ENCODE data around the gene GNAQ.
"Not testable (repeated sequence)": the region's sequence is repeated elsewhere in the genome, so short reads cannot be mapped to it uniquely, and the experiment has no call there.

Gene GNAQ

DNA sequence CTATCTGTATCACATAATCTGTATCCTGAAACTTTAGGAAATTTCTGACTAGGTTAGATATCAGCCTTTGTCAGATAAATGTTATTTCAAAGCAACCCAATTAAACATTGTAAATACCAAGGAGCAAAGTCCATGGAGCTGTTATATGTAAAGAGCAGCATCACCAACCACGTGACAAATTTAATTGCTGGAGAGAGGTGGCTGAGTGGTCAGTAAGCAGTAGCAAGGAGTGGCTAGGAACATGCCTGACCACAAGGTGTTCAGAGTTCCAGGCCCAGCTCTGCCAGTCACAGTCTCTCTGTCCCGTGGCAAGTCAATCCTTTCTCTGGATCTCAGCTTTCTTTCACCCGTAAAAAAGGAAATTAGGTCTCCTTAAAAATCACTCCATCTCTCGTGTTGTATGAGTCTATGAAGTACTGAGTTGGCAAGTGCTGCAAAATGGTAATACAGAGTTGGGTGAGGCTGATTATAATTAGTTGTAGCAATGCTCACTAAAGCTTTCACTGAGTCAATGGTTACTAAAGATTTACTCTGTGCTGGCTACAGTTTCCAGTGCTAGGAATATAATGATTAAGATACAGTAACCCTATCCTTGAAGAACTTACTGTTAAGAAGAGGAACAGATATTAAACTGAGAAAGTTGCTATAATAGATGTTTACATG lies 166.1 kb downstream of the GNAQ start:
- no peaks in the 10 kb centered on the region for H3K79me2 ChIP-seq (ENCODE audit: control insufficient read depth, low read length)
- no peak overlapping the region for H3K4me2 ChIP-seq (ENCODE audit: low read length)

DNA sequence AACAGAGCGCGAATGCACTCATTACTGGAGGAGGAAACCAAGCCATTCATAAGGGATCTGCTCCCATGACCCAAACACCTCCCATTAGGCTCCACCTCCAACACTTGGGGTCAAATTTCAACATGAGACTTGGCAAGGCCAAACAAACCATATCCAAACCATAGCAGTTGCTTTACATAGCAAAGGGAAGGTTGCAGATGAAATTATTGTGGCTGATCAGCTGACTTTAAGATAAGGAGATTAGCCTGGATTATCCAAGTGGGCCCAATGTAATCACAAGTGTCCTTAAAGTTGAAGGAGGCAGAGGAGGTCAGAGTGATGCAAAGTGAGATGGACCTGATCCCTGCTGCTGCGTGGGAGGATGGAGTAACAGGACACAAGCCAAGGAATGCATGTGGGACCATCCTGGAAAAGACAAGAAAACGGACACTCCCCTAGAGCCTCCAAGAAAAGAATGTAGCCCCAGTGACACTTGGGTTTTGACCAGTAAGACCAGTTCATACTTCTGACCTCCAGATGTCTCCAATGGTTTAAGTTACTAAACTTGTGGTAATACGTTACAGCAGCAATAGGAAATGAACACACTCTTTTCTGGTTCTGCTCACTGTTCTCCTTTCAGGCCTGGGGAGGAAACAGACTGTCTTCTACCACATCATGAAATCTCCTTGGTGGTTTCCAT lies 167.3 kb downstream of the GNAQ start:
- no peak overlapping the region for H3K27ac ChIP-seq (ENCODE audit: low read depth, low read length)
- H3F3A ChIP-seq (ENCODE audit: control insufficient read depth, insufficient read depth) = no peaks in the 10 kb centered on the region
- H3K4me1 ChIP-seq (ENCODE audit: control insufficient read depth, low read length) = no peaks in the 10 kb centered on the region
- no peak overlapping the region for H3K4me2 ChIP-seq (ENCODE audit: low read length)
- H3K9me3 ChIP-seq (ENCODE audit: control insufficient read depth, insufficient read depth, low read length) = no peaks in the 10 kb centered on the region
- H3K36me3 ChIP-seq (ENCODE audit: control insufficient read depth, low read length) = no peaks in the 10 kb centered on the region
- no peak overlapping the region for H3K4me3 ChIP-seq (ENCODE audit: low read length)
- no peaks in the 10 kb centered on the region for H4K20me1 ChIP-seq (ENCODE audit: control insufficient read depth, insufficient read depth, low read depth, low read length)
- no peaks in the 10 kb centered on the region for H3K79me2 ChIP-seq (ENCODE audit: control insufficient read depth, low read length)
- H3K9me2 ChIP-seq (replicated peaks; ENCODE audit: control insufficient read depth, low read length) = no peaks in the 10 kb centered on the region
- TF ChIP-seq EZH2phosphoT487 (IDR thresholded peaks at IDR 0.05; ENCODE audit: borderline replicate concordance, low read length) = no peak
- TF ChIP-seq, protein P1, sequence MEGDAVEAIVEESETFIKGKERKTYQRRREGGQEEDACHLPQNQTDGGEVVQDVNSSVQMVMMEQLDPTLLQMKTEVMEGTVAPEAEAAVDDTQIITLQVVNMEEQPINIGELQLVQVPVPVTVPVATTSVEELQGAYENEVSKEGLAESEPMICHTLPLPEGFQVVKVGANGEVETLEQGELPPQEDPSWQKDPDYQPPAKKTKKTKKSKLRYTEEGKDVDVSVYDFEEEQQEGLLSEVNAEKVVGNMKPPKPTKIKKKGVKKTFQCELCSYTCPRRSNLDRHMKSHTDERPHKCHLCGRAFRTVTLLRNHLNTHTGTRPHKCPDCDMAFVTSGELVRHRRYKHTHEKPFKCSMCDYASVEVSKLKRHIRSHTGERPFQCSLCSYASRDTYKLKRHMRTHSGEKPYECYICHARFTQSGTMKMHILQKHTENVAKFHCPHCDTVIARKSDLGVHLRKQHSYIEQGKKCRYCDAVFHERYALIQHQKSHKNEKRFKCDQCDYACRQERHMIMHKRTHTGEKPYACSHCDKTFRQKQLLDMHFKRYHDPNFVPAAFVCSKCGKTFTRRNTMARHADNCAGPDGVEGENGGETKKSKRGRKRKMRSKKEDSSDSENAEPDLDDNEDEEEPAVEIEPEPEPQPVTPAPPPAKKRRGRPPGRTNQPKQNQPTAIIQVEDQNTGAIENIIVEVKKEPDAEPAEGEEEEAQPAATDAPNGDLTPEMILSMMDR (IDR thresholded peaks at IDR 0.05; ENCODE audit: low read depth, low read length, poor library complexity, severe bottlenecking) = no peak
- H3K27me3 ChIP-seq (ENCODE audit: control insufficient read depth, low read length) = no peaks in the 10 kb centered on the region

More for the DNA sequence above, 166.1 kb downstream of the GNAQ start:
- H3K27me3 ChIP-seq (ENCODE audit: control insufficient read depth, low read length) = no peaks in the 10 kb centered on the region
- no peaks in the 10 kb centered on the region for H3F3A ChIP-seq (ENCODE audit: control insufficient read depth, insufficient read depth)
- no peaks in the 10 kb centered on the region for H3K9me2 ChIP-seq (replicated peaks; ENCODE audit: control insufficient read depth, low read length)
- H3K36me3 ChIP-seq (ENCODE audit: control insufficient read depth, low read length) = no peaks in the 10 kb centered on the region
- H3K4me1 ChIP-seq (ENCODE audit: control insufficient read depth, low read length) = no peaks in the 10 kb centered on the region
- no peak overlapping the region for H3K4me3 ChIP-seq (ENCODE audit: low read length)
- H4K20me1 ChIP-seq (ENCODE audit: control insufficient read depth, insufficient read depth, low read depth, low read length) = no peaks in the 10 kb centered on the region
- no peaks in the 10 kb centered on the region for H3K9me3 ChIP-seq (ENCODE audit: control insufficient read depth, insufficient read depth, low read length)
- H3K27ac ChIP-seq (ENCODE audit: low read depth, low read length) = no peak overlapping the region
- TF ChIP-seq, protein P1 (IDR thresholded peaks at IDR 0.05; ENCODE audit: low read depth, low read length, poor library complexity, severe bottlenecking) = no peak
- no peak for TF ChIP-seq EZH2phosphoT487 (IDR thresholded peaks at IDR 0.05; ENCODE audit: borderline replicate concordance, low read length)

DNA sequence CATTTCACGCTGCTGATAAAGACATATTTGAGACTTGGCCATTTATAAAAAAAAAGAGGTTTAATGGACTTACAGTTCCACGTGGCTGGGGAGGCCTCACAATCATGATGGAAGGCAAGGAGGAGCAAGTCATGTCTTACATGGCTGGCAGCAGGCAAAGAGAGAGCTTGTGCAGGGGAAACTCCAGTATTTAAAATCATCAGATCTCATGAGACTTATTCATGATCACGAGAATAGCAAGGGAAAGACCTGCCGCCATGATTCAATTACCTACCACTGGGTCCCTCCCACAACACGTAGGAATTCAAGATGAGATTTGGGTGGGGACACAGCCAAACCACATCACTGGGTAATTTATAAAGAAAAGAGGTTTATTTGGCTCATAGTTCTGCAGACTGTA lies 168.0 kb downstream of the GNAQ start:
- not testable (repeated sequence) for H3K4me3 ChIP-seq (ENCODE audit: low read length); H3K27ac ChIP-seq (ENCODE audit: low read depth, low read length); H3K79me2 ChIP-seq (ENCODE audit: control insufficient read depth, low read length); H3K9me2 ChIP-seq (replicated peaks; ENCODE audit: control insufficient read depth, low read length); H3K9me3 ChIP-seq (ENCODE audit: control insufficient read depth, insufficient read depth, low read length); H3K4me1 ChIP-seq (ENCODE audit: control insufficient read depth, low read length); H3K36me3 ChIP-seq (ENCODE audit: control insufficient read depth, low read length); H3K4me2 ChIP-seq (ENCODE audit: low read length); H4K20me1 ChIP-seq (ENCODE audit: control insufficient read depth, insufficient read depth, low read depth, low read length); H3F3A ChIP-seq (ENCODE audit: control insufficient read depth, insufficient read depth); H3K27me3 ChIP-seq (ENCODE audit: control insufficient read depth, low read length)

DNA sequence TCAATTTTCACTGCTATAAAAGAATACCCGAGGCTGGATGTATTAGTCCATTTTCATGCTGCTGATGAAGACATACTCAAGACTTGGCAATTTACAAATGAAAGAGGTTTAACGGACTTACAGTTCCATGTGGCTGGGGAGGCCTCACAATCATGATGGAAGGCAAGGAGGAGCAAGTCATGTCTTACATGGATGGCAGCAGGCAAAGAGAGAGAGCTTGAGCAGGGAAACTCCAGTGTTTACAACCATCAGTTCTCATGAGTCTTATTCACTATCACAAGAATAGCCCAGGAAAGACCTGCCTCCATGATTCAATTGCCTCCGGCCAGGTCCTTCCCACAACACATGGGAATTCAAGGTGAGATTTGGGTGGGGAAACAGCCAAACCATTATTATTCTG lies 170.7 kb downstream of the GNAQ start:
- H3K36me3 ChIP-seq (ENCODE audit: control insufficient read depth, low read length); H3K9me2 ChIP-seq (replicated peaks; ENCODE audit: control insufficient read depth, low read length); H3K79me2 ChIP-seq (ENCODE audit: control insufficient read depth, low read length); H3K4me2 ChIP-seq (ENCODE audit: low read length); H3K27ac ChIP-seq (ENCODE audit: low read depth, low read length); H3K4me3 ChIP-seq (ENCODE audit: low read length); H3K27me3 ChIP-seq (ENCODE audit: control insufficient read depth, low read length); H3F3A ChIP-seq (ENCODE audit: control insufficient read depth, insufficient read depth); H3K9me3 ChIP-seq (ENCODE audit: control insufficient read depth, insufficient read depth, low read length); H4K20me1 ChIP-seq (ENCODE audit: control insufficient read depth, insufficient read depth, low read depth, low read length); H3K4me1 ChIP-seq (ENCODE audit: control insufficient read depth, low read length): not testable (repeated sequence)

Data from DOHH2 (cell line).